Left renal pelvis (tissue), 4 donors: ENCODE data around the gene PPP6R1. TPM values are rescaled to one million over a fixed set of nuclear protein-coding genes. Genes with fewer than 3 reads are reported as not detected.

Source experiments
- DNase-seq, 4 donors: peaks; one replicate each; pipeline ENCODE4 v3.0.0-alpha.2; 2013; ENCODE audit warnings: low read depth in 4 of 4, low spot score in 3 of 4
- polyA plus RNA-seq, 4 donors: library from polyadenylated mRNA; unstranded; fragments of 120-200 nt; gene quantifications; one replicate each; pipeline ENCODE4 v1.2.1, GENCODE V29; 2013; ENCODE audit not compliant: insufficient read length in 4 of 4

Gene PPP6R1
- polyA plus RNA-seq = 10 to 100 TPM; 30.0 to 58.5 (median 41.8) TPM

- peak; percentile 99 to 100 (median 99) for DNase-seq
Observed at GRCh38 chr19:55258828-55259539, at the start of gene PPP6R1. TSS of gene PPP6R1 (minus strand) at chr19:55259017. CDS start at chr19:55247103, 11,914 bp downstream.

- no peak for DNase-seq
Observed at GRCh38 chr19:55308281-55308680, 49.5 kb upstream of the PPP6R1 start.

GRCh38 chr19:55306712-55307111 is 47.9 kb upstream of the PPP6R1 start:
- no peak for DNase-seq

GRCh38 chr19:55305983-55306562 is 47.3 kb upstream of the PPP6R1 start:
- no peak for DNase-seq

DNA sequence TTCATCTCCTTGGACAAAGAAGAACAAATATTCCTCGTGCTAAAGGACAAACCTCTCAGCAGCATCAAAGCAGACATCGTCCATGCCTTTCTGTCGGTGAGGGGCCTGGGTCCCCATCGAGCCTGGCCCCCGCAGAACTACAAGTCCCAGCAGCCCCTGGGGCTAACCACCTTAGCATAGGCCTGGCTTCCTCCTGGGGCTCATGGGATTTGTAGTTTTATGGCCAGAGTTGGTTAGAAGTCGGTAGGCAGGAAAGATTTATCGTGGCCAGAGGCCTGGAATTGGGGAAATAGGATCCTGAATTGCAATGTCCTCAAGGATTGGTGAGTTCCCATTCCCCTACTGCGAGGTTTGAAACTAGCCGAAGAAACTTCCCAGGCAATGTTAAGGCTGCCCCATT is 46.7 kb upstream of the PPP6R1 start:
- no peak for DNase-seq

GRCh38 chr19:55304980-55305379 is 46.2 kb upstream of the PPP6R1 start:
- no peak for DNase-seq

DNA sequence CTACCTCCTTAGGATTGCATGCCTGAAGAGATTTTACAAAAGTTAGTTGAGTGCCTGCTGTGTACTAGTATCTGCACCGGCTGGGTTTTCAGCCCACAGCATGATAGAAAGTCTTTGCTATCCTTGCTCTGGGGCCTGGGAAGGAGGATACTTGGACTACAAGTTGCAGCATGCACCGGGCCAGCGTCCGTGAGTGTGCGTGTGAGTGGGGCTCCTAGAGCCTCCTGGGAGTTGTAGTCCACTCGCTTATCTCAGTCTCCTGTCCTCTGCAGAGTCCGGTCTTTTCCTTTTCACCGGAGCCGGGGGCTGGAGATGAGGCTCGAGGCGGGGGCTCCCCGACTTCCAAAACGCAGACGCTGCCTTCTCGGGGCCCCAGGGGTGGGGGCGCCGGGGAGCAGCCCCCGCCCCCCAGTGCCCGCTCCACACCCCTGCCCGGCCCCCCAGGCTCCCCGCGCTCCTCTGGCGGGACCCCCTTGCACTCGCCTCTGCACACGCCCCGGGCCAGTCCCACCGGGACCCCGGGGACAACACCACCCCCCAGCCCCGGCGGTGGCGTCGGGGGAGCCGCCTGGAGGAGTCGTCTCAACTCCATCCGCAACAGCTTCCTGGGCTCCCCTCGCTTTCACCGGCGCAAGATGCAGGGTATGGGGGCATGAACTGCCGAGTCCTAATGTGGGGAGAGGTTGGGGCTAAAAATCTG is 45.6 kb upstream of the PPP6R1 start:
- DNase-seq = no peak

GRCh38 chr19:55303477-55303876 is 44.7 kb upstream of the PPP6R1 start:
- DNase-seq = no peak

- no peak for DNase-seq
Observed at GRCh38 chr19:55302318-55302703, 43.5 kb upstream of the PPP6R1 start.

- DNase-seq = peak in 2 of 4 donors; percentile 61 to 69
Observed at GRCh38 chr19:55301459-55302317, 42.9 kb upstream of the PPP6R1 start.

- DNase-seq = no peak
Observed at GRCh38 chr19:55300886-55301458, 42.2 kb upstream of the PPP6R1 start.

DNA sequence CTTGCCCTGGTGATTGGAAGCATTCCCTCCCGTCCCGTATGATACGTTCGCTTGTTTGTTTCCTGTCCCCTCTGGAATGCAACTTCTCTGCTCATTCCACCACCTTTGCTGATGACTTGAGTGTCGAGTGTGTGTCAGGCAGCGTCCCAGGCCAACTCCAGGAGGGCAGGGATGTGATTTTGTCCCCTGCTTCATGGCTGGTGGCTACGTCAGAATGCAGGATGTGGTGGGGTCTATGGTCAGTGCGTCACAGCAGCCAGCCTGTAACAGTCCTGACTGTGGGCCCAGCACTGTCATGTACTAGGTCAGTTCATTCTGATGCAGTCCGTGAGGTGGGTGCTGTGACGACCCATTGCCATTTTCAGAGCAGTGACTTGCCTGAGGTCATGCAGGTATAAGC is 41.2 kb upstream of the PPP6R1 start:
- DNase-seq = no peak

DNA sequence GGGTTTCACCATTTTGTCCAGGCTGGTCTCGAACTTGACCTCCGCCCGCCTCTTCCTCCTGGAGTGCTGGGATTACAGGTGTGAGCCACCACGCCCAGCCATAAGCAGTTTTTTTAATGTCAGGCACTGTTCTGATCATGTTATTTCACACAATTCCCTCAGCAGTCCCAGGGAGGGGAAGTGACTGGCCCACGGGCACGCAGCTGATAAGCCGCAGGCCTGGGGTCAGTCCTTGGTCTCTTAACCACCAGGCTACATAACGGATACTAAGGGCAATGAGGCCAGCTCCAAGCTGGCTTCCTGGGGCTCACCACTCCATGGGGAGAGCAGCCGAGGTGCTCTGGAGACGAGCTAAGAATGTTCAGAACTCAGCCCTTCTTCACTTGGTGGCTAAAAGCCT is 38.5 kb upstream of the PPP6R1 start:
- no peak for DNase-seq

- no peak for DNase-seq
Observed at GRCh38 chr19:55289117-55289796, 30.4 kb upstream of the PPP6R1 start.

GRCh38 chr19:55287361-55288079 is 28.7 kb upstream of the PPP6R1 start:
- no peak for DNase-seq

DNA sequence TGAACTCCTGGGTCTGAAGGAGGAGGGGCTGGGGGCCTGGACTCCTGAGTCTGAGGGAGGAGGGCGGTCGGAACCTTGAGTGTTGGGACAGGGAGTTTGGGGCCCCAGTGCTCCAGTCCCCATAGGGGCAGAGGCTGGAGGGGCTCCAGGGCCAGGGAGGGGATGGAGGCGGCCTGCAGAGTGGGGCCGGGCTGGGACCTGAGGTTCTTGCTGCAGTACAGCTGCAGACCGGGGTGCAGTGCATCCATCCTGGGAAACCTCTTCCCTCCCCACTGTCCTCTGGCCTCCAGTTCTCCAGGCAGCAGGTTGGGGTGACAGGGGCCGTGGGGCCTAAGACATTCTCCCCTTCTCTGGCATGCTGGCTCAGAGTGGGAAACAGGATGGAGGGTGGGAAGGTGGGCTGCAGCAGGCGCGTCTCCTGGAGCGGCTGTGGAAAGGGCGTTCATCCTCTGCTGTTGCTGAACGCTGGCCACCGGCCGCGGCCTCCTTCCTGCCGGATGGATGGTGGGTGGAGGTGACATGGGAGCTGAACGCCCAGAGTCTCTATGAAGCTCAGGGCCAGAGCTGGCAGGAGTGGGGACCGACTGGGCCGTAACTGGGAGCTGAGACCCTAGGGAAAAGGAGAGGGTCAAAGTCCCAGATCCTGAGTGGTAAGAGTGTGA is 26.5 kb upstream of the PPP6R1 start:
- DNase-seq = no peak

DNA sequence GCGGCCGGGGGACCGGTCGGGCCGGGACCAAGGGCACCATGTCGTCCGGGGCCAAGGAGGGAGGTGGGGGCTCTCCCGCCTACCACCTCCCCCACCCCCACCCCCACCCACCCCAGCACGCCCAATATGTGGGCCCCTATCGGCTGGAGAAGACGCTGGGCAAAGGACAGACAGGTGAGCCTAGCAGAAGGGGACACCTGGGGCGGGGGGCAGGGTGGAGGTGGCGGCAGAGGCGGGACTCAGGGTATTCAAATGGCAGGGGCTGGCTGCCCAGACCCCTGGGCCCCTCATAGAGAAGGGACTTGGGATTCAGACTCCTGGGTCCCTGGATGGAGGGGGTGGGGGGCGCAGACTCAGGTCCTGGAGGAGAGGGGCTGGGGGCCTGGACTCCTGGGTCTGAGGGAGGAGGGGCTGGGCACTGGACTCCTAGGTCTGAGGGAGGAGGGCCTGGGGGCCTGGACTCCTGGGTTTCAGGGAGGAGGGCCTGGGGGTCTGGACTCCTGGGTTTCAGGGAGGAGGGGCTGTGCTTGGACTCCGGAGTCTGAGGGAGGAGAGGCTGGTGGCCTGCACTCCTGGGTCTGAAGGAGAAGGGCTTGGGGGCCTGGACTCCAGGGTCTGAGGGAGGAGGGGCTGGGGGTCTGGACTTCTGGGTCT is 25.7 kb upstream of the PPP6R1 start:
- no peak for DNase-seq
